Right lobe of liver (tissue), 4 donors: ENCODE results near the gene QSER1.

Source experiments
- CTCF ChIP-seq, 4 donors: fragments of 200-600 bp in 3 of 4; fragments of 450-650 bp in 1 of 4; IDR thresholded peaks; one replicate each; pipeline versions ENCODE4 v1.5.1 to v1.8.0; 2016 to 2022; ENCODE audit warnings: antibody characterized with exemption in 4 of 4, mild to moderate bottlenecking in 2 of 4
- POLR2A ChIP-seq: fragments of 450-650 bp; IDR thresholded peaks from one replicate; pipeline ENCODE4 v1.6.1; 2017; ENCODE audit warnings: antibody characterized with exemption, mild to moderate bottlenecking
- donor health status: DM: no; HTN: no; CAD: no.
- donor health status: DM: no; HTN: no; CAD: no.
- donor health status: DM: no; HTN: yes; CAD: no.

DNA sequence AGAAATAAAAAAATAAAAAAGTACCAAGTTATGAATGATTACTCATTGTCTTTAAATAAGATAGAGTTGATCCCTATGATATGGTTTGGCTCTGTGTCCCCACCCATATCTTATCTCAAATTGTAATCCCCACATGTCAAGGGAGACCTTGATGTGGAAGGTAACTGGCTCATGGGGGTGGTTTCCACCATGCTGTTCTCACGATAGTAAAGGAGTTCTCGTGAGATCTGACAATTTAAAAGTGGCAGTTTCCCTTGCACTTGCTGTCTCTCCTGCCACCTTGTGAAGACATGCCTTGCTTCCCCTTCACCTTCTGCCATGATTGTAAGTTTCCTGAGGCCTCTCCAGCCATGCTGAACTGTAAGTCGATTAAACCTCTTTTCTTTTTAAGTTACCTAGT is 18.8 kb downstream of the QSER1 start:
- TF ChIP-seq POLR2A = no peak
- TF ChIP-seq CTCF (IDR thresholded peaks at IDR 0.05) = no peak
